Activated T-cell treated with anti-CD3 and anti-CD28 coated beads, Interleukin-2, amount 50 U/mL, for 1 hour (primary cell): ENCODE data around the gene TBC1D17.
"Not testable (repeated sequence)": the region's sequence is repeated elsewhere in the genome, so short reads cannot be mapped to it uniquely, and the experiment has no call there.

Experiments
- DNase-seq: peaks from one replicate; pipeline ENCODE4 v3.0.0-alpha.2; 2020

TBC1D17 gene

DNA sequence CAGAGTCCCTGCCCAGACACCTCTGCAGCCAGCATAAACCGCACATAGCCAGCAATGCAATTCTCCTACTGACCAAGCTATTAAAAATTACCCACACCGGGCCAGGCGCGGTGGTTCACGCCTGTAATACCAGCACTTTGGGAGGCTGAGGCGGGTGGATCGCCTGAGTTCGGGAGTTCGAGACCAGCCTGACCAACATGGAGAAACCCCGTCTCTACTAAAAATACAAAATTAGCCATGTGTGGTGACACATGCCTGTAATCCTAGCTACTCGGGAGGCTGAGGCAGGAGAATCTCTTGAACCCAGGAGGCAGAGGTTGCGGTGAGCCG, 47.3 kb downstream of the TBC1D17 start:
- DNase-seq, result not testable (repeated sequence)

DNA sequence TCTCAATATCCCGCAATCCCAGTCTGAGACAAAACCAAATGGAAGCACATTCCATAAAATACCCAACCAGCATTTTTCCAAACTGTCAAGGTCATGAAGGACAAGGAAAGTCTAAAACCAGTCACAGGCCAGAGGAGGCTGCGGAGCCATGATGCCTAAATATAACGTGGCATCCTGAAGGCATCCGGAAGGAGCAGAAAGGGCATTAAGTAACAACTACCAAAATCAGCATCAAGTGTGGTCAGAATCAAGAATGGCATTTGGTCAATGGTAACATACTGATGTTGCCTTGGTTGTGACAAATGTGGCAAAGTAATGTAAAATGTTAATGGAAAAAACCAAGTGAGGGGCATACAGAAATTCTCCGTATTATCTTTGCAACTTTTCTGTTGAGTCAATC, 48.0 kb downstream of the TBC1D17 start:
- DNase-seq, result no peak

DNA sequence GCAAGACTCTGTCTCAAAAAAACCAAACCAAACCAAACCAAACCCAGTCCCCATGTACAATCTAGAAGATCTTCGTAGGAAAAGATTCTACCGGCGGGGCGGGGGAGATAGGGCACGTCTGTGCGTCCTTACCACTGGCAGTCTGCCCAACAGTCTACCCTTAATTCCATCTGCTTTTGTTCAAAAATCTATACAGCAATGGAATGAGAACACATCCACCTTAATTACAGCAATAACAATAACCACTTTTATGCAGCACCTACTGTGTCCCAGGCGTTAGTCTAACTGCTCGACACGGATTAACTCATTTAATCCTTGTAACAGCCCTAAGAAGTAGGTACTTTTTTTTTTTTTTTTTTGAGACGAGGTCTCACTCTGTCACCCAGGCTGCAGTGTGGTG, 49.0 kb downstream of the TBC1D17 start:
- no peak for DNase-seq

DNA sequence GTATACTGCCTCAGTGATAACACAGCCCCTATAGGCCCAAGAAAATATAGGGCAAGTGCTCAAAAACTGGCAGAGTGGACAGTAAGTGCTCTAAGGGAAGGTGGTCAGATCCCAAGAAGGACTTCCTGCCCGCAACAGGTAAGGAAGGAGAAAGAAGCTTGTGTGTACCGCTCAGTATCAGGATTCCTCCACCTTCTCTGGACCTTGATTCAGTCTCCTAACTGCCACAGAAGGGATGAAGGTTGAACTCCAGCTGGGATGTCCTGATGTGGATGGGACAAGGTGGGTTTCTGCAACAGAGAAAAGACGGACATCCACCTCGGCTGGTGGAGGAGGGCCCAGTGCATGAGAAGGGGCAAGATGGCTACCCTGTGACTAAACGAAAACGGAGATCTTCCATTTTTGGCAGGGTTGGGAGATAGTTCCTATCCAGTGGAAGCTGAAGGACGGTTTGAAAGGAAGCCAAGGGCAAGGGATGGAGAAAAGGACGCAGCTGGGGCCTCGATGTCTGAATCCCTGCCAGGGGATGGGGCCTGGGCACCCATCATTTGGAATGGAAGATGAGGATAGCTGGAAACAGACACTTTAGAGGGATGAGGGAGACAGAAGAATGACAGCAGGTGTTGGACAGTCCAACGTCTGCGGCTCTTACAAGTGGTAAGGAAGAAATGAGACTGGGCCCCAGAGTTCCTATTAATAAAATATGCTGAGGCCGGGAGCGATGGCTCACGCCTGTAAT, 50.2 kb downstream of the TBC1D17 start:
- no peak for DNase-seq

DNA sequence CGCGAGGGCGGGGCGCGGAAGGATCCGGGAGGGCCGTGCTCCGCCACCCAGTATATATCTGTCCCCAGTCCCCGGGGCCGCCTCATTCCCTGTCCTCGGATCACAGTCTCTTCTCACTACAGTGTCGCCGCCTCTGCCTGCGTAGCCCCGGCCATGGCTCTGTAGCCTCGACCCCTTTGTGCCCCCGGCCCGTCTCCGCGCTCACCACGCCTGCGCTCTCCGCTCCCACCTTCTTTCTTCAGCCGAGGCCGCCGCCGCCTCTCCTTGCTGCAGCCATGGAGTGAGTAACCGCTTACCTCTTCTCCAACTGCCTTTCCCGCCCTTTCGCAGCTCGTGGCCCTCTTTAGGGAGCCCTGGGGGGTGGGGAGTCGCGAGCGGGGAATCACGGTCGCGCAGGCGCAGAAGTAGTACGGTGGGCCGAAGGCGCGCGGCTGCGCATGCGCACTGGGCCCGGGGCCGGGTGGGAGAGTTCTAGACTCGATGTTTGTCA, 51.7 kb downstream of the TBC1D17 start, which contains the start of the genes ATF5 and NUP62:
TSS of gene ATF5 (plus strand) at position 85 of the 490 bp plus-strand sequence. CDS start 1,646 bp downstream, outside the sequence.
TSS of gene NUP62 (minus strand) at position 384 of the 490 bp plus-strand sequence. CDS start 19,697 bp downstream, outside the sequence.
- DNase-seq, result peak; percentile 94

DNA sequence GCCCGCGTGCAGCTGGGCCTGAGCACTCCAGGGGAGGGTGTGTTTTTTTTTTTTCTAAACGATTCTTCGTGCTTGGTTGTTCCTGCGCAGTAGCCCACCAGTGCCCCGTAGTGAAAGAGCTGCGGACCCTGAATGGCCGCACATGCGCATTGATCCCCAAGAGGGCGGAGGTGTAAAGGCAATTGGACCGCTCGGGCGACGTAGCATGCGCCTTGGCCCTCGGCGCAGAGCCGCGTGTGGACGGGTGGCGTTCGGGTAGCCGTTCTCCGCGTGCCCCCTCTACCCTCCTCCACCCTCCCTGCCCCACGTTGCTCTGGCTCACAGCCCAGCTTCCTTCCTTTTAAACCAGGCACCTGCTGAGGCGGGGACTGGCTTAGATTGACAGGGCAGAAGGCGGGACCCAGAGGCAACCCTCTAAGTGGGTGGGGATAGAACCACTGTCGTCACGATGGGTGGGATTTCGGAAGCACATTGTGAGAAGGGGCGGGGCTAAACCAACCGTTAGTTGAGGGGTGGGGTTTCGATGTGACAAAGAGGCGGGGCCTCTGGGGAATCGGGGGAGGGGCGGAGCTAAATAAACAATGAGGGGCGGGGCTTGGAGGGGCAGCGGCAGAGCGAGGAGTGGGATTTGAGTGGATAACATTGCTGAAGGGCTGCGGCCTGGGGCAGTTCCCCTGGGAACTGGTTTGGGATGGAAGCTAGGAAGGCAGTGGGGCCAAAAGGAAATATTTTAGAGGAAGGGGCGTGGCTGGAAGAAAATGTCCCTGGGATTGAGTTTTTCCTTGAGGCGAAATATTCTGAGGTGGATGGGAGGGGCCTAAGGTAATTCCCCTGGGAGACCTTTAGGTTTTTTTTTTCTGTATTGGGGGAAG, 52.3 kb downstream of the TBC1D17 start:
- DNase-seq, result peak; percentile 91

DNA sequence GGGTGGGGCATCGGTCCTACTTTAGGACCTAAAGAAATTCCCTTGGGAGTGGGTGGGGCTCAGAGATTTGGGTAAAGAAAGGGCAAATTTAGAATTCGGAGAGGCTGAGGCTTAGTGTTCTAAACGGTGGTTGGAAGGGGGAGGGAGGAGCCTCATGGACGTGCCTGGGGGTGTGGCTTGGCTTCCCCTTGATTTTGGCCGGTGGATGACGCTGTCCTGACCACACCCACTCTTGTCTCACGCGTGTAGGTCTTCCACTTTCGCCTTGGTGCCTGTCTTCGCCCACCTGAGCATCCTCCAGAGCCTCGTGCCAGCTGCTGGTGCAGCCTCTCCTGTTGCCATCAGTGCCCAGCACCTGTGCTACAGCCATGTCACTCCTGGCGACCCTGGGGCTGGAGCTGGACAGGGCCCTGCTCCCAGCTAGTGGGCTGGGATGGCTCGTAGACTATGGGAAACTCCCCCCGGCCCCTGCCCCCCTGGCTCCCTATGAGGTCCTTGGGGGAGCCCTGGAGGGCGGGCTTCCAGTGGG, 53.0 kb downstream of the TBC1D17 start:
- DNase-seq, result no peak

DNA sequence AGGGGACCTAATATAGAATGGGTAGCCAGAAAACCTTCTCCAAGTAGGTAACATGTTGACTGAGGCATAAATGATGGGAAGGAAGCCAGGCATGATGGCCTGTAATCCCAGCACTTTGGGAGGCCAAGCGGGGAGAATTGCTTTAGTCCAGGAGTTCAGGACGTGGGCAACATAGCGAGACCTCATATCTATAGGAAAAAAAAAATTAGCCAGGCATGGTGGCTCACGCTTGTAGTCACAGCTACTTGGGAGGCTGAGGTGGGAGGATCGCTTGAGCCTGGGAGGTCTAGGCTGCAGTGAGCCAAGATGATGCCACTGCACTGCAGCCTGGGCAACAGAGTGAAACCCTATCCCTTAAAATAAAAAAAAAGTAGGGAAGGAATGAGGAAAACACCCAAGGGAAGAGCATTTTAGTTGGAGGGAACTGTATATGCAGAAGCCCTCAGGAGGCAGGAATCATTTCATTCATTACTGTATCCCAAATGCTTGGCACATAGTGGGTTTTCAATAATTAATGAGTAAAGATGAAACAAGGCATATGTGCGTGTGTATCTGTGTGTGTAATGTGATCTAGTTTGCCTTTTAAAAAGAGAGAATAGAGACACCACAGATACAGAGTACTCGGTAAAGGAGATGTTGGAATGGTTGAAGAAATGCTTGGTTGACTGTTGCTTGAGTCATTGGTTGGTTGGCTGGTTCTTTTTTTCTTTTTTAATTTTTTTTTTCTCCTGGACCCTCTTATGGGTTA, 54.0 kb downstream of the TBC1D17 start:
- DNase-seq, result no peak

DNA sequence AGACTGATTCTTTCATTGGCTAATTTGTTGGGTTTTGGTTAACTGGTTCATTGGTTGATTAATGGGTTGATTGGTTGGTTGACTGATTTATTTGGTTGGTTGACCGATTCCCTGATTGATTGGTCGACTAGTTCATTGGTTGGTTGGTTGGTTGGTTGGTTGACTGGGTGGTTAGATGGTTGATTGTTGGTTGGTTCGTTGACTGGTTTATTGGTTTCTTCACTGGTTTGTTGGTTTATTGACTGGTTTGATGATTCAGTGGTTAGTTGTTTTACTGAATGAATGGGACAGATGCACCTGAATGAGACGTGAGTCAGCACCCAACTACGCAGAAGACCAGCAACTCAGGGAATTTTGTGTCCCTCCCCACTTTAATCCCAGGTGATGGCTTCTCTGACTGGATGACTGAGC, 54.5 kb downstream of the TBC1D17 start:
- DNase-seq, result no peak

DNA sequence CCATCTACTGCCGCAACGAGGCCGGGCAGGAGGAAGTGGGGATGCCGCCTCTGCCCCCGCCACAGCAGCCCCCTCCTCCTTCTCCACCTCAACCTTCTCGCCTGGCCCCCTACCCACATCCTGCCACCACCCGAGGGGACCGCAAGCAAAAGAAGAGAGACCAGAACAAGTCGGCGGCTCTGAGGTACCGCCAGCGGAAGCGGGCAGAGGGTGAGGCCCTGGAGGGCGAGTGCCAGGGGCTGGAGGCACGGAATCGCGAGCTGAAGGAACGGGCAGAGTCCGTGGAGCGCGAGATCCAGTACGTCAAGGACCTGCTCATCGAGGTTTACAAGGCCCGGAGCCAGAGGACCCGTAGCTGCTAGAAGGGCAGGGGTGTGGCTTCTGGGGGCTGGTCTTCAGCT, 55.2 kb downstream of the TBC1D17 start:
- peak; percentile 32 for DNase-seq

DNA sequence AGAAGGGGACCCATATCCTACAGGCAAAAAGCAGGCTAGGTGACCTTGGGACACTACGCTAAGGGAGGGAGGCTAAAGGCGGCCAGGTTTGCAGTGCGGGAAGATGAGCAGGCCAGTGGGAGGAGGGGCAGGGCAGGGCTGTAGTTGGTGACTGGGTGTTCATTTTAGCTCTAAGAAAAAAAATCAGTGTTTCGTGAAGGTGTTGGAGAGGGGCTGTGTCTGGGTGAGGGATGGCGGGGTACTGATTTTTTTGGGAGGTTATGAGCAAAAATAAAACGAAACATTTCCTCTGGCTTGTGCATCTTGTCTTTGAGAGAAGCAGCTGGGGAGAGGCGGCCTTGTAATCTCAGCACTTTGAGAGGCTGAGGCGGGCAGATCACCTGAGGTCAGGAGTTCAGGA, 56.1 kb downstream of the TBC1D17 start:
- no peak for DNase-seq

DNA sequence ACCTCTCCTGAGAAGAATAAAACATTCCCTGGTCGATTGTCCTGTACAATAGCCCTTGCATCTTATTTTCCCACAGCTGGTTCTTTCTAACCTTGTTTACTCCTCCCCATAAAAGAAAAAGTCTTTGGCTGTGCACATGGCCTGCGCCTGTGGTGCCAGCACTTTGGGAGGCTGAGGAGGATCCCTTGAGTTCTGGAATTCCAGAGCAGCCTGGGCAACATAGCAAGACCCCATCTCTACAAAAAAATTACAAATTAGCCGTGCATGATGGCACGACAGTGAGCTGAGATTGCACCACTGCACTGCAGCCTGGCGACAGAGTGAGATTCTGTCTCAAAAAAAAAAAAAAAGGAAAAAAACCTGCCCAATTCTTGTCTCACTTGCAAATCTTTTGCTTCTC, 59.0 kb downstream of the TBC1D17 start:
- DNase-seq, result no peak

DNA sequence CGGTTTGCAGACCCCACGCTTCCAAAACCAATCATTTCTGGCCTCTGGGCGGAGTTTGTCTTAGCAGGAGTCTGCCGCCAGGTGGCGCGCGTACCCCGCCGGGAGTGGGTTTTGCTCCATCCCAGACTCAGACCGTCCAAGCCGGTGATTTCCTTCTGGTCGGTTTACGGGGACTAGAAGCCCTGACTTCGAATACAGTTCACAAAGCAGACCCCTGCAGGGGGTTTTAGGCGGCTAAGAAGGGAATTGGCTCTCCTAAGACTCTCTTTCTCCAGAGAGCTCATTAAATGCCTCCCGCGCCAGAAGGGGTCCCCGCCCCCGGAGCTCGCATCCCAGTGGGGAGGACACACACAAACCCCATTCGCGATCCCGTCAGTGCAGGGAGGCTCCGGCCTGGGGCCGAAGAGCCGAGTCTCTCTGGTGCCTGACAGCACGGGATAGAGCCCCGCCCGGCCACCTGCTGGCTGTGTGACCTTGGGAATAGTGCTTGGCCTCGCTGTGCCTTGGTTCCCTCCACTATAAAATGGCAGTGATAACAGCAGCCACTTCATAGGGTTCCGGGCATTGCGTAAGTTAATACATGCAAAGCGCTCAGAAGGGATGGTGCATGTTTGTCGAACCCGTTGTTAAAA, 60.4 kb downstream of the TBC1D17 start:
- peak; percentile 82 for DNase-seq
